ENCODE data around the gene TIMM17B.
"Not testable (repeated sequence)": the region's sequence is repeated elsewhere in the genome, so short reads cannot be mapped to it uniquely, and the experiment has no call there.

TIMM17B gene

DNA sequence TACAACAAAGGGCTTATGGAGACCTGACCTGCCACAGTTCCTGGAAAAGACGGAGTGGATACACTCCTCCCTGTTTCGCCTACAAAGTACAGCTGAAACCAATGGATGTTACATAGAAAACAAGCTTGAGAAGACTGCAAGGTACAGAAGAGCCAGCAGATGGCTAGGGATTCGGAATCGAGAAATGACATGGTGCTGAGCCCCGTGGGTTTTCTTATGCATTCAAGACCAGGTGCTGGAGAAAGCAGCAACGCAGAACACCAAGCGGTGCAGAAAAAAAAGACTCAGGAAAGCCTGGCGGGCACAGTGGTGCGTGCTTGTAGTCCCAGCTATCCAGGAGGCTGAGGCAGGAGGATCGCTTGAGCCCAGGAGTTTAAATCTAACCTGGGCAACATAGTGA is 13.8 kb downstream of the TIMM17B start:
- TF ChIP-seq, protein P1, sequence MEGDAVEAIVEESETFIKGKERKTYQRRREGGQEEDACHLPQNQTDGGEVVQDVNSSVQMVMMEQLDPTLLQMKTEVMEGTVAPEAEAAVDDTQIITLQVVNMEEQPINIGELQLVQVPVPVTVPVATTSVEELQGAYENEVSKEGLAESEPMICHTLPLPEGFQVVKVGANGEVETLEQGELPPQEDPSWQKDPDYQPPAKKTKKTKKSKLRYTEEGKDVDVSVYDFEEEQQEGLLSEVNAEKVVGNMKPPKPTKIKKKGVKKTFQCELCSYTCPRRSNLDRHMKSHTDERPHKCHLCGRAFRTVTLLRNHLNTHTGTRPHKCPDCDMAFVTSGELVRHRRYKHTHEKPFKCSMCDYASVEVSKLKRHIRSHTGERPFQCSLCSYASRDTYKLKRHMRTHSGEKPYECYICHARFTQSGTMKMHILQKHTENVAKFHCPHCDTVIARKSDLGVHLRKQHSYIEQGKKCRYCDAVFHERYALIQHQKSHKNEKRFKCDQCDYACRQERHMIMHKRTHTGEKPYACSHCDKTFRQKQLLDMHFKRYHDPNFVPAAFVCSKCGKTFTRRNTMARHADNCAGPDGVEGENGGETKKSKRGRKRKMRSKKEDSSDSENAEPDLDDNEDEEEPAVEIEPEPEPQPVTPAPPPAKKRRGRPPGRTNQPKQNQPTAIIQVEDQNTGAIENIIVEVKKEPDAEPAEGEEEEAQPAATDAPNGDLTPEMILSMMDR (IDR thresholded peaks at IDR 0.05; ENCODE audit: low read depth, low read length): no peak
- Histone ChIP-seq H3K27me3 (no peaks in the 10 kb centered on the region), H3K4me3 (ENCODE audit: low read depth, low read length) (no peak overlapping the region), H3K4me1 (no peaks in the 10 kb centered on the region), H3K9me3 (no peaks in the 10 kb centered on the region), H3K36me3 (no peaks in the 10 kb centered on the region)
- no peak for DNase-seq

DNA sequence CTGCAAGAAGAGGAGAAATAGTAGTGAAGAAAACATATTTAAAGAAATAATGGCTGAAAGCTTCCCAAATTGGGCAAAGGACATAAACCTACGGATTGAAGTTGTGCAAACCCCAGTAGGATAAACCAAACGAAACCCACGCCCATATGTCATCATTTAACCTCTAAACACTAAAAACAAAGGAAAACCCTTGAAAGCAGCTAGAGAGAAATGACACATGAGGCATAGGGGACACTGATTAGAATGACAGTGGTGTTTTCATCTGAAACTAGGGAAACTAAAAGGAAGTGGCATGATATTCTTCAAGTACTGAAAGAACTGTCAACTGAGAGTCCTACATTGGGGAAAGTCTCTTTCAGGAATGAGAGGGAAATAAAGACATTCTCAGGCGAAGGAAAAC is 20.6 kb downstream of the TIMM17B start:
- H3K36me3 ChIP-seq; H3K27me3 ChIP-seq; DNase-seq; H3K4me3 ChIP-seq (ENCODE audit: low read depth, low read length); H3K9me3 ChIP-seq; H3K4me1 ChIP-seq: not testable (repeated sequence)

DNA sequence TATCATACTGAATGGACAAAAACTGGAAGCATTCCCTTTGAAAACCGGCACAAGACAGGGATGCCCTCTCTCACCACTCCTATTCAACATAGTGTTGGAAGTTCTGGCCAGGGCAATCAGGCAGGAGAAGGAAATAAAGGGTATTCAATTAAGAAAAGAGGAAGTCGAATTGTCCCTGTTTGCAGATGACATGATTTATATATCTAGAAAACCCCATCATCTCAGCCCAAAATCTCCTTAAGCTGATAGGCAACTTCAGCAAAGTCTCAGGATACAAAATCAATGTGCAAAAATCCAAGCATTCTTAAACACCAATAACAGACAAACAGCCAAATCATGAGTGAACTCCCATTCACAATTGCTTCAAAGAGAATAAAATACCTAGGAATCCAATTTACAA is 25.6 kb downstream of the TIMM17B start:
- not testable (repeated sequence) for DNase-seq, H3K27me3 ChIP-seq

DNA sequence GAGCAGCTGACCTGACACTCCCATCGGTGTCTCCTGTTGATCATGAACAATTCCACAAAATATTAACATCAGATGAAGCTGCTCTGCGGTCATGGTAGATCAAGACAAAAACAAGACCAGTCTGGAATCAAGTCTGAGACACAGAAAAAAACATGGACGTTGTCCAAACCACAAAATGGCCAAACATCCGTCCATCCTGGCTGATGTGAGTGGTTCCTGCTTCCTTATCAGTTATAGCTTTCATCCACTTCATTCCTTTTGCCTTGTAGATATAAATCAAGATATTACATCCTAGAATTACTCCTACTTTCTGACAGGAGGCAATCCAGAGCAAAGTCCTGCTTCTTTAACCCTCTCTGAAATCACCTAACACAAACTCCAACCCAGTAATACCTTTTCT is 33.4 kb downstream of the TIMM17B start:
- no peak overlapping the region for H3K4me3 ChIP-seq (ENCODE audit: low read depth, low read length)
- H3K4me1 ChIP-seq: no peaks in the 10 kb centered on the region
- TF ChIP-seq, protein P1 (IDR thresholded peaks at IDR 0.05; ENCODE audit: low read depth, low read length): no peak
- H3K36me3 ChIP-seq: no peaks in the 10 kb centered on the region
- H3K27me3 ChIP-seq: no peaks in the 10 kb centered on the region
- DNase-seq: no peak
- no peaks in the 10 kb centered on the region for H3K9me3 ChIP-seq

More for the DNA sequence above, 25.6 kb downstream of the TIMM17B start:
- H3K9me3 ChIP-seq; H3K4me1 ChIP-seq; H3K36me3 ChIP-seq; H3K4me3 ChIP-seq (ENCODE audit: low read depth, low read length): not testable (repeated sequence)

DNA sequence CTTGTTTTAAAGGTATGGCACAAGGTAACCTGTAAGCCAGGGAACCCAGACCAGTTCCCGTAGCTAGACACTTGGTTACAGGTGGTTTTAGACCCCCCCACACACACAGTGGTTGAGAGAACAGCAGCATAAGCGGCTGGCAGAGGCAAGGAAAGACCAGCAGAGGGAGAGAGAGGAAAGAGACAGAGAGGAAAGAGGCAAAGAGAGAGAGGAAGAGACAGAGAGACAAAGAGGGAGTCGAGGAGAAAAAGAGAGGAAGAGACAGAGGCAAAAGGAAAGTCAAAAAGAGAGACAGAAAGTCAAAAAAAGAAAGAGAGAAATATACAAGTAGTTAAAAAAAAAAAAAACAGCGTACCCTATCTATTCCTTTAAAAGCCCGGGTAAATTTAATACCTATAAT is 42.7 kb downstream of the TIMM17B start:
- no peaks in the 10 kb centered on the region for H3K9me3 ChIP-seq
- TF ChIP-seq, protein P1 (IDR thresholded peaks at IDR 0.05; ENCODE audit: low read depth, low read length): peak; percentile 32; the same call in 1 of the 2 replicates
- no peaks in the 10 kb centered on the region for H3K36me3 ChIP-seq
- no peak for DNase-seq
- H3K4me3 ChIP-seq (ENCODE audit: low read depth, low read length): no peak overlapping the region
- no peaks in the 10 kb centered on the region for H3K4me1 ChIP-seq
- no peaks in the 10 kb centered on the region for H3K27me3 ChIP-seq

DNA sequence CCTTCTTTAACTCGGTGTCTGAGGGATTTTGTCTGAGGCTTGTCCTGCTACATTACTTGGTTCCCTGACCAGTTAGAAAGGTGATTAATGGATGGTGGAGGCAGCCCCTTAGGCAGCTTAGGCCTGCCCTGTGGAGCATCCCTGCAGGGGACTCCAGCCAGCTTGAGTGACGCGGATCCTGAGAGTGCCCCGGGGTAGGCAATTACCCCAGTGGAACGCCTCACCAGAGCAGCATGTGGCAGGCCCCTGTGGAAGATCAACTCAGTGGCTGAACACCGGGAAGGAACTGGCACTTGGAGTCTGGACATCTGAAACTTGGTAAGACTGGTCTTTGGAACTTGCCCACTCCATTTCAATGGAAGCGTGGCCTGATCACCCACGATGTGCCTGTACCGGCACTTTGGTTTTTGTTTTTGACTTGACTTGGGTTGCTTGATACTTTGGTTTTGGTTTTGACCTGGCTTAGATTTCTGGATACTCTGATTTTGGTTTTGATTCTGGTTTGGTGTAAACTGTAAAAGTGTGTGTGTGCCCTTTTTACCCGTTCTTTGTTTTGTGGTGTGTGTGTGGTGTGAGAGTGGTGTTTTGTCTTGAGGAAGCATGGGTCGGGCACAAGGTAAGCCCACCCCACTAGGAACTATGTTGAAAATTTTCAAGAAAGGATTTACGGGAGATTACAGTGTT is 43.3 kb downstream of the TIMM17B start:
- not testable (repeated sequence) for H3K9me3 ChIP-seq; DNase-seq; H3K4me3 ChIP-seq (ENCODE audit: low read depth, low read length); H3K27me3 ChIP-seq; H3K36me3 ChIP-seq; H3K4me1 ChIP-seq

DNA sequence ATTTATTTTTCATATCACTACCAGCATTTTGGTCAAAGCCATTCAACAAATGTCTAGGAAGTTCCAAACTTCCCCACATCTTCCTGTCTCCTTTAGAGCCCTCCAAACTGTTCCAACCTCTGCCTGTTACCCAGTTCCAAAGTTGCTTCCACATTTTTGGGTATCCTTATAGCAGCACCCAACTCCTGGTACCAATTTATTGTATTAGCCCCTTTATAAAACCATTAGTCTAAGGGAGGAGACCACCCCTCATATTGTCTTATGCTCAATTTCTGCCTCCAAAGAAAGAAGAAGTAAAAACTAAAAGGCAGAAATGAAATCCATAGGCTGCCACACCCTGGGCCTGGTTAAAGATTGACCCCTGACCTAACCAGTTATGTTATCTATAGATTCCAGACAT is 44.1 kb downstream of the TIMM17B start:
- H3K27me3 ChIP-seq; H3K4me1 ChIP-seq; H3K4me3 ChIP-seq (ENCODE audit: low read depth, low read length); H3K9me3 ChIP-seq; H3K36me3 ChIP-seq; DNase-seq: not testable (repeated sequence)

DNA sequence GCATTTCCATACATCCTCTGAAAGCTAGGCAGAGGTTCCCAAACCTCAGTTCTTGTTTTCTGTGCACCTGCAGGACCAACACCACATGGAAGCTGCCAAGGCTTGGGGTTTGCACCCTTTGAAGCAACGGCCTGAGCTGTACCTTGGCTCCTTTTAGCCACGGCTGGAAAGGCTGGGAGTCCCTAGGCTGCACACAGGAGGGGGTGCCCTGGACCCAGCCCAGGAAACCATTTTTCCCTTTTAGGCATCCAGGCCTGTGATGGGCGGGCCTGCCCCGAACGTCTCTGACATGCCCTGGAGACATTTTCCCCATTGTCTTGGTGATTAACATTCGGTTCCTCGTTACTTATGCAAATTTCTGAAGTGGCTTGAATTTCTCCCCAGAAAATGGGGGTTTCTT is 44.7 kb downstream of the TIMM17B start:
- H3K36me3 ChIP-seq: no peaks in the 10 kb centered on the region
- no peaks in the 10 kb centered on the region for H3K4me1 ChIP-seq
- no peak for DNase-seq
- H3K9me3 ChIP-seq: no peaks in the 10 kb centered on the region
- H3K27me3 ChIP-seq: no peaks in the 10 kb centered on the region
- H3K4me3 ChIP-seq (ENCODE audit: low read depth, low read length): no peak overlapping the region
- TF ChIP-seq, protein P1 (IDR thresholded peaks at IDR 0.05; ENCODE audit: low read depth, low read length): no peak

Measured in BE2C (cell line).